HepG2 (cell line): Measurements from ENCODE around the gene ZBTB7B. TPM values are rescaled to one million over a fixed set of nuclear protein-coding genes. Genes with fewer than 3 reads are reported as not detected.

Source experiments
- CEBPG ChIP-seq: IDR thresholded peaks from 2 replicates; pipeline ENCODE4 v1.6.1; 2016
- CENPX ChIP-seq: sonication (generic); formaldehyde crosslinking; IDR thresholded peaks from 2 replicates; pipeline ENCODE4 v1.9.0; 2021; ENCODE audit warnings: mild to moderate bottlenecking, missing genetic modification reagents, moderate library complexity
- IRF1 ChIP-seq: sonication (generic); formaldehyde crosslinking; IDR thresholded peaks from 2 replicates; pipeline ENCODE4 v1.4.0; 2020; ENCODE audit warnings: low read depth, mild to moderate bottlenecking, missing genetic modification reagents
- RELA ChIP-seq: sonication (generic); formaldehyde crosslinking; IDR thresholded peaks from 2 replicates; pipeline ENCODE4 v1.4.0; 2020; ENCODE audit warnings: missing genetic modification reagents
- TRAFD1 ChIP-seq: sonication (generic); formaldehyde crosslinking; IDR thresholded peaks from 2 replicates; pipeline ENCODE4 v1.5.1; 2020; ENCODE audit warnings: missing genetic modification reagents, mild to moderate bottlenecking, borderline replicate concordance
- ZGPAT ChIP-seq: IDR thresholded peaks from 2 replicates; pipeline ENCODE4 v1.6.1; 2016; ENCODE audit warnings: mild to moderate bottlenecking
- ZNF136 ChIP-seq: sonication (generic); formaldehyde crosslinking; IDR thresholded peaks from 2 replicates; pipeline ENCODE4 v1.8.1; 2022; ENCODE audit warnings: low read depth, mild to moderate bottlenecking, moderate library complexity, missing genetic modification reagents
- ZNF343 ChIP-seq: sonication (generic); formaldehyde crosslinking; IDR thresholded peaks from 2 replicates; pipeline ENCODE4 v1.4.0; 2020; ENCODE audit warnings: mild to moderate bottlenecking, missing genetic modification reagents
- ZNF383 ChIP-seq: sonication (generic); formaldehyde crosslinking; IDR thresholded peaks from 2 replicates; pipeline ENCODE4 v1.4.0; 2020; ENCODE audit warnings: missing genetic modification reagents, mild to moderate bottlenecking, borderline replicate concordance
- ZNF614 ChIP-seq: IDR thresholded peaks from 2 replicates; pipeline ENCODE4 v1.6.1; 2018; ENCODE audit warnings: missing biosample characterization, missing genetic modification reagents, inconsistent platforms, borderline replicate concordance
- ZNF629 ChIP-seq: sonication (generic); formaldehyde crosslinking; conservative IDR thresholded peaks from 2 replicates; pipeline ENCODE4 v1.5.0; 2020; ENCODE audit warnings: missing genetic modification reagents
- polyA plus RNA-seq, 8 experiments: library from polyadenylated mRNA; depleted of rRNA in 3 of 8; stranded (reverse) in 7 of 8; unstranded in 1 of 8; fragments of >200 nt; fragmentation: Illumina TruSeq in 4 of 8; extraction: Trizol in 4 of 8; gene quantifications; 2 replicates each; pipeline versions ENCODE4 v1.2.1 to v1.2.3, GENCODE V29; 2011 to 2016; ENCODE audit warnings: low read depth in 4 of 8, missing spikeins in 1 of 8, mixed read lengths in 1 of 8; ENCODE audit not compliant: insufficient read depth in 1 of 8
- total RNA-seq, 5 experiments: library from RNA; depleted of rRNA; stranded (reverse); fragments of >200 nt; fragmentation: Illumina TruSeq; extraction: Trizol; gene quantifications; 2 replicates each; pipeline ENCODE4 v1.2.3, GENCODE V29; 2016; ENCODE audit warnings: low read depth in 1 of 5
- TF ChIP-seq, protein P1 (sequence below): sonication (generic); formaldehyde crosslinking; IDR thresholded peaks from 2 replicates; pipeline ENCODE4 v1.4.0; 2020; ENCODE audit warnings: missing genetic modification reagents
- TF ChIP-seq, protein P2 (sequence below): sonication (generic); formaldehyde crosslinking; IDR thresholded peaks from 2 replicates; pipeline ENCODE4 v1.5.0; 2020; ENCODE audit warnings: mild to moderate bottlenecking, missing genetic modification reagents, borderline replicate concordance

ZBTB7B gene
- total and polyA plus RNA-seq, 2 of the 13 experiments (the other 11 are each of a cell fraction or from before 2014, with no cell fraction given): 15.5 to 17.5 TPM

GRCh38 chr1:155017041-155017945, 14.7 kb downstream of the ZBTB7B start (continued):
- TF ChIP-seq TRAFD1 (CRISPR knock-in tag) (no peak), ZNF383 (no peak), CENPX (CRISPR knock-in tag) (no peak), ZNF343 (CRISPR knock-in tag) (0 out of 2 replicates have a peak, but pooled peaks have one; percentile 23), ZNF614 (CRISPR knock-in tag) (peak; percentile 83; the same call in 1 of the 2 replicates), ZNF136 (CRISPR knock-in tag) (peak; percentile 84; the same call in 1 of the 2 replicates), ZNF629 (CRISPR knock-in tag) (no peak), CEBPG (CRISPR knock-in tag) (no peak; the same call in 1 of the 2 replicates), ZGPAT (CRISPR knock-in tag) (peak; percentile 98), IRF1 (CRISPR knock-in tag) (no peak), RELA (CRISPR knock-in tag) (0 out of 2 replicates have a peak, but pooled peaks have one; percentile 53)
- TF ChIP-seq, protein P1, sequence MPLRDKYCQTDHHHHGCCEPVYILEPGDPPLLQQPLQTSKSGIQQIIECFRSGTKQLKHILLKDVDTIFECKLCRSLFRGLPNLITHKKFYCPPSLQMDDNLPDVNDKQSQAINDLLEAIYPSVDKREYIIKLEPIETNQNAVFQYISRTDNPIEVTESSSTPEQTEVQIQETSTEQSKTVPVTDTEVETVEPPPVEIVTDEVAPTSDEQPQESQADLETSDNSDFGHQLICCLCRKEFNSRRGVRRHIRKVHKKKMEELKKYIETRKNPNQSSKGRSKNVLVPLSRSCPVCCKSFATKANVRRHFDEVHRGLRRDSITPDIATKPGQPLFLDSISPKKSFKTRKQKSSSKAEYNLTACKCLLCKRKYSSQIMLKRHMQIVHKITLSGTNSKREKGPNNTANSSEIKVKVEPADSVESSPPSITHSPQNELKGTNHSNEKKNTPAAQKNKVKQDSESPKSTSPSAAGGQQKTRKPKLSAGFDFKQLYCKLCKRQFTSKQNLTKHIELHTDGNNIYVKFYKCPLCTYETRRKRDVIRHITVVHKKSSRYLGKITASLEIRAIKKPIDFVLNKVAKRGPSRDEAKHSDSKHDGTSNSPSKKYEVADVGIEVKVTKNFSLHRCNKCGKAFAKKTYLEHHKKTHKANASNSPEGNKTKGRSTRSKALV (CRISPR knock-in tag): 0 out of 2 replicates have a peak, but pooled peaks have one; percentile 31
- TF ChIP-seq, protein P2, sequence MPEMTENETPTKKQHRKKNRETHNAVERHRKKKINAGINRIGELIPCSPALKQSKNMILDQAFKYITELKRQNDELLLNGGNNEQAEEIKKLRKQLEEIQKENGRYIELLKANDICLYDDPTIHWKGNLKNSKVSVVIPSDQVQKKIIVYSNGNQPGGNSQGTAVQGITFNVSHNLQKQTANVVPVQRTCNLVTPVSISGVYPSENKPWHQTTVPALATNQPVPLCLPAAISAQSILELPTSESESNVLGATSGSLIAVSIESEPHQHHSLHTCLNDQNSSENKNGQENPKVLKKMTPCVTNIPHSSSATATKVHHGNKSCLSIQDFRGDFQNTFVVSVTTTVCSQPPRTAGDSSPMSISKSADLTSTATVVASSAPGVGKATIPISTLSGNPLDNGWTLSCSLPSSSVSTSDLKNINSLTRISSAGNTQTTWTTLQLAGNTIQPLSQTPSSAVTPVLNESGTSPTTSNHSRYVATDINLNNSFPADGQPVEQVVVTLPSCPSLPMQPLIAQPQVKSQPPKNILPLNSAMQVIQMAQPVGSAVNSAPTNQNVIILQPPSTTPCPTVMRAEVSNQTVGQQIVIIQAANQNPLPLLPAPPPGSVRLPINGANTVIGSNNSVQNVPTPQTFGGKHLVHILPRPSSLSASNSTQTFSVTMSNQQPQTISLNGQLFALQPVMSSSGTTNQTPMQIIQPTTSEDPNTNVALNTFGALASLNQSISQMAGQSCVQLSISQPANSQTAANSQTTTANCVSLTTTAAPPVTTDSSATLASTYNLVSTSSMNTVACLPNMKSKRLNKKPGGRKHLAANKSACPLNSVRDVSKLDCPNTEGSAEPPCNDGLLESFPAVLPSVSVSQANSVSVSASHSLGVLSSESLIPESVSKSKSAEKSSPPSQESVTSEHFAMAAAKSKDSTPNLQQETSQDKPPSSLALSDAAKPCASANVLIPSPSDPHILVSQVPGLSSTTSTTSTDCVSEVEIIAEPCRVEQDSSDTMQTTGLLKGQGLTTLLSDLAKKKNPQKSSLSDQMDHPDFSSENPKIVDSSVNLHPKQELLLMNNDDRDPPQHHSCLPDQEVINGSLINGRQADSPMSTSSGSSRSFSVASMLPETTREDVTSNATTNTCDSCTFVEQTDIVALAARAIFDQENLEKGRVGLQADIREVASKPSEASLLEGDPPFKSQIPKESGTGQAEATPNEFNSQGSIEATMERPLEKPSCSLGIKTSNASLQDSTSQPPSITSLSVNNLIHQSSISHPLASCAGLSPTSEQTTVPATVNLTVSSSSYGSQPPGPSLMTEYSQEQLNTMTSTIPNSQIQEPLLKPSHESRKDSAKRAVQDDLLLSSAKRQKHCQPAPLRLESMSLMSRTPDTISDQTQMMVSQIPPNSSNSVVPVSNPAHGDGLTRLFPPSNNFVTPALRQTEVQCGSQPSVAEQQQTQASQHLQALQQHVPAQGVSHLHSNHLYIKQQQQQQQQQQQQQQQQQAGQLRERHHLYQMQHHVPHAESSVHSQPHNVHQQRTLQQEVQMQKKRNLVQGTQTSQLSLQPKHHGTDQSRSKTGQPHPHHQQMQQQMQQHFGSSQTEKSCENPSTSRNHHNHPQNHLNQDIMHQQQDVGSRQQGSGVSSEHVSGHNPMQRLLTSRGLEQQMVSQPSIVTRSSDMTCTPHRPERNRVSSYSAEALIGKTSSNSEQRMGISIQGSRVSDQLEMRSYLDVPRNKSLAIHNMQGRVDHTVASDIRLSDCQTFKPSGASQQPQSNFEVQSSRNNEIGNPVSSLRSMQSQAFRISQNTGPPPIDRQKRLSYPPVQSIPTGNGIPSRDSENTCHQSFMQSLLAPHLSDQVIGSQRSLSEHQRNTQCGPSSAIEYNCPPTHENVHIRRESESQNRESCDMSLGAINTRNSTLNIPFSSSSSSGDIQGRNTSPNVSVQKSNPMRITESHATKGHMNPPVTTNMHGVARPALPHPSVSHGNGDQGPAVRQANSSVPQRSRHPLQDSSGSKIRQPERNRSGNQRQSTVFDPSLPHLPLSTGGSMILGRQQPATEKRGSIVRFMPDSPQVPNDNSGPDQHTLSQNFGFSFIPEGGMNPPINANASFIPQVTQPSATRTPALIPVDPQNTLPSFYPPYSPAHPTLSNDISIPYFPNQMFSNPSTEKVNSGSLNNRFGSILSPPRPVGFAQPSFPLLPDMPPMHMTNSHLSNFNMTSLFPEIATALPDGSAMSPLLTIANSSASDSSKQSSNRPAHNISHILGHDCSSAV (CRISPR knock-in tag): no peak
